Stimulated activated naive CD8-positive, alpha-beta T cell treated with anti-CD3 and anti-CD28 coated beads, Interleukin-15, amount 100 ng/mL, for 72 hours (primary cell): ENCODE data around the gene GSX1.
A peak's percentile ranks its signal among the peaks of the same experiment; 100 is the strongest.
"Not testable (repeated sequence)": the region's sequence is repeated elsewhere in the genome, so short reads cannot be mapped to it uniquely, and the experiment has no call there.

ENCODE experiments used
- ATAC-seq: fragments of 150-1000 bp; cut with Tn5 transposase; 2 replicates; pipeline ENCODE4 v1.10.0; 2021; ENCODE audit warnings: mild to moderate bottlenecking, moderate library complexity
- DNase-seq, 2 donors: peaks; one replicate each; pipeline ENCODE4 v3.0.0; 2021 to 2022
- H3K27ac Mint-ChIP-seq, 2 donors: one replicate each; pipeline ENCODE4 v1.8.0; 2022; ENCODE audit warnings: mild to moderate bottlenecking in 2 of 2, mixed read lengths in 2 of 2, moderate library complexity in 2 of 2
- H3K27me3 Mint-ChIP-seq: one replicate; pipeline ENCODE4 v1.8.0; 2022; ENCODE audit warnings: mixed read lengths
- H3K4me1 Mint-ChIP-seq: one replicate; pipeline ENCODE4 v1.8.0; 2022; ENCODE audit warnings: mild to moderate bottlenecking, mixed read lengths
- H3K4me3 Mint-ChIP-seq, 2 donors: one replicate each; pipeline ENCODE4 v1.8.0; 2022; ENCODE audit warnings: mild to moderate bottlenecking in 2 of 2, mixed read lengths in 2 of 2, moderate library complexity in 1 of 2
- H3K9me3 Mint-ChIP-seq, 2 donors: one replicate each; pipeline ENCODE4 v1.8.0; 2022; ENCODE audit warnings: mixed read lengths in 2 of 2

The GSX1 gene

GRCh38 chr13:27792393-27793218 is at the start of gene GSX1:
TSS of gene GSX1 (plus strand) at chr13:27792483. CDS start at chr13:27792691, 208 bp downstream.
- Mint-ChIP-seq H3K4me3 (peak within 1 kb of the TSS; percentile 80 to 85), H3K4me1 (peaks cover 43% of the 10 kb centered on the region), H3K27me3 (peaks cover 95% of the 10 kb centered on the region), H3K9me3 (no peaks in the 10 kb centered on the region), H3K27ac (no peak within 1 kb of the TSS)
- DNase-seq = peak; percentile 54 to 57
- peak; percentile 84 for ATAC-seq

GRCh38 chr13:27744801-27745200 is 47.5 kb upstream of the GSX1 start:
- no peak for ATAC-seq
- H3K27me3 Mint-ChIP-seq = no peaks in the 10 kb centered on the region
- no peaks in the 10 kb centered on the region for H3K9me3 Mint-ChIP-seq
- no peaks in the 10 kb centered on the region for H3K4me1 Mint-ChIP-seq
- no peak overlapping the region for H3K4me3 Mint-ChIP-seq
- no peak for DNase-seq
- H3K27ac Mint-ChIP-seq = peak overlapping the region in 1 of 2 donors; percentile 9

GRCh38 chr13:27745301-27745700 is 47.0 kb upstream of the GSX1 start:
- DNase-seq = no peak
- Mint-ChIP-seq H3K27me3 (no peaks in the 10 kb centered on the region), H3K4me3 (no peak overlapping the region), H3K9me3 (no peaks in the 10 kb centered on the region), H3K27ac (no peak overlapping the region), H3K4me1 (no peaks in the 10 kb centered on the region)
- no peak for ATAC-seq

- not testable (repeated sequence) for DNase-seq, ATAC-seq, H3K9me3 Mint-ChIP-seq, H3K4me1 Mint-ChIP-seq, H3K27ac Mint-ChIP-seq, H3K4me3 Mint-ChIP-seq
- H3K27me3 Mint-ChIP-seq = peaks cover 13% of the 10 kb centered on the region
Observed at GRCh38 chr13:27748143-27748542, 44.1 kb upstream of the GSX1 start.

GRCh38 chr13:27751953-27752532 is 40.2 kb upstream of the GSX1 start:
- peaks cover 13% of the 10 kb centered on the region for H3K27me3 Mint-ChIP-seq
- ATAC-seq = no peak
- DNase-seq = no peak
- H3K9me3 Mint-ChIP-seq = peaks cover 13 to 15% of the 10 kb centered on the region in 2 donors
- H3K4me1 Mint-ChIP-seq = no peaks in the 10 kb centered on the region
- H3K27ac Mint-ChIP-seq = no peak overlapping the region
- no peak overlapping the region for H3K4me3 Mint-ChIP-seq

- Mint-ChIP-seq H3K9me3 (no peaks in the 10 kb centered on the region), H3K27ac (no peak overlapping the region)
- no peak for ATAC-seq
Observed at GRCh38 chr13:27765650-27766049, 26.6 kb upstream of the GSX1 start.

GRCh38 chr13:27770809-27771208 is 21.5 kb upstream of the GSX1 start:
- ATAC-seq (peak; percentile 56), DNase-seq (no peak)
- Mint-ChIP-seq H3K27ac (no peak overlapping the region), H3K27me3 (peaks cover 65% of the 10 kb centered on the region), H3K4me3 (no peak overlapping the region), H3K9me3 (no peaks in the 10 kb centered on the region), H3K4me1 (no peaks in the 10 kb centered on the region)

More at GRCh38 chr13:27765650-27766049, 26.6 kb upstream of the GSX1 start:
- DNase-seq = no peak
- Mint-ChIP-seq H3K4me1 (no peaks in the 10 kb centered on the region), H3K4me3 (no peak overlapping the region), H3K27me3 (peaks cover 59% of the 10 kb centered on the region)

GRCh38 chr13:27772651-27773425 is 19.4 kb upstream of the GSX1 start:
- Mint-ChIP-seq H3K9me3 (no peaks in the 10 kb centered on the region), H3K4me1 (no peaks in the 10 kb centered on the region), H3K27me3 (peaks cover 77% of the 10 kb centered on the region), H3K27ac (no peak overlapping the region), H3K4me3 (no peak overlapping the region)
- no peak for ATAC-seq
- DNase-seq = no peak

- Mint-ChIP-seq H3K9me3 (no peaks in the 10 kb centered on the region), H3K4me1 (no peaks in the 10 kb centered on the region), H3K27me3 (peaks cover 79% of the 10 kb centered on the region), H3K4me3 (no peak overlapping the region), H3K27ac (no peak overlapping the region)
- DNase-seq (no peak), ATAC-seq (no peak)
Observed at GRCh38 chr13:27774169-27774568, 18.1 kb upstream of the GSX1 start.

- Mint-ChIP-seq H3K4me1 (no peaks in the 10 kb centered on the region), H3K4me3 (no peak overlapping the region), H3K27ac (no peak overlapping the region), H3K9me3 (no peaks in the 10 kb centered on the region), H3K27me3 (peaks cover 74% of the 10 kb centered on the region)
- ATAC-seq (no peak), DNase-seq (no peak)
Observed at GRCh38 chr13:27774651-27775050, 17.6 kb upstream of the GSX1 start.

- no peak for DNase-seq
- peaks cover 70% of the 10 kb centered on the region for H3K27me3 Mint-ChIP-seq
- no peak overlapping the region for H3K27ac Mint-ChIP-seq
Observed at GRCh38 chr13:27775943-27776342, 16.3 kb upstream of the GSX1 start.

GRCh38 chr13:27782151-27782550 is 10.1 kb upstream of the GSX1 start:
- H3K27me3 Mint-ChIP-seq = peaks cover 43% of the 10 kb centered on the region
- no peaks in the 10 kb centered on the region for H3K9me3 Mint-ChIP-seq
- H3K4me3 Mint-ChIP-seq = no peak overlapping the region
- no peak for DNase-seq
- no peak for ATAC-seq
- no peaks in the 10 kb centered on the region for H3K4me1 Mint-ChIP-seq
- H3K27ac Mint-ChIP-seq = no peak overlapping the region

More at GRCh38 chr13:27775943-27776342, 16.3 kb upstream of the GSX1 start:
- Mint-ChIP-seq H3K9me3 (no peaks in the 10 kb centered on the region), H3K4me3 (no peak overlapping the region), H3K4me1 (no peaks in the 10 kb centered on the region)
- no peak for ATAC-seq

- ATAC-seq (no peak), DNase-seq (no peak)
- H3K27me3 Mint-ChIP-seq = peaks cover 47% of the 10 kb centered on the region
Observed at GRCh38 chr13:27783111-27783510, 9.2 kb upstream of the GSX1 start.

GRCh38 chr13:27788271-27788670 is 4.0 kb upstream of the GSX1 start:
- Mint-ChIP-seq H3K4me1 (peaks cover 38% of the 10 kb centered on the region), H3K27ac (no peak overlapping the region), H3K9me3 (no peaks in the 10 kb centered on the region), H3K4me3 (no peak overlapping the region), H3K27me3 (peaks cover 61% of the 10 kb centered on the region)
- ATAC-seq = no peak
- no peak for DNase-seq

More at GRCh38 chr13:27783111-27783510, 9.2 kb upstream of the GSX1 start:
- Mint-ChIP-seq H3K4me1 (no peaks in the 10 kb centered on the region), H3K27ac (peak overlapping the region in 1 of 2 donors; percentile 49), H3K4me3 (no peak overlapping the region), H3K9me3 (no peaks in the 10 kb centered on the region)

GRCh38 chr13:27789153-27789494 is 3.2 kb upstream of the GSX1 start:
- no peak overlapping the region for H3K27ac Mint-ChIP-seq
- H3K27me3 Mint-ChIP-seq = peaks cover 66% of the 10 kb centered on the region
- ATAC-seq = no peak
- peaks cover 43% of the 10 kb centered on the region for H3K4me1 Mint-ChIP-seq
- peak overlapping the region; percentile 71 to 78 for H3K4me3 Mint-ChIP-seq
- H3K9me3 Mint-ChIP-seq = no peaks in the 10 kb centered on the region
- DNase-seq = no peak
